ENCODE results near the gene NUP50. TPM values are rescaled to one million over a fixed set of nuclear protein-coding genes. Genes with fewer than 3 reads are reported as not detected.

The NUP50 gene
- total RNA-seq, result 100 to 1,000 TPM; 155 to 164 (median 163) TPM

DNA sequence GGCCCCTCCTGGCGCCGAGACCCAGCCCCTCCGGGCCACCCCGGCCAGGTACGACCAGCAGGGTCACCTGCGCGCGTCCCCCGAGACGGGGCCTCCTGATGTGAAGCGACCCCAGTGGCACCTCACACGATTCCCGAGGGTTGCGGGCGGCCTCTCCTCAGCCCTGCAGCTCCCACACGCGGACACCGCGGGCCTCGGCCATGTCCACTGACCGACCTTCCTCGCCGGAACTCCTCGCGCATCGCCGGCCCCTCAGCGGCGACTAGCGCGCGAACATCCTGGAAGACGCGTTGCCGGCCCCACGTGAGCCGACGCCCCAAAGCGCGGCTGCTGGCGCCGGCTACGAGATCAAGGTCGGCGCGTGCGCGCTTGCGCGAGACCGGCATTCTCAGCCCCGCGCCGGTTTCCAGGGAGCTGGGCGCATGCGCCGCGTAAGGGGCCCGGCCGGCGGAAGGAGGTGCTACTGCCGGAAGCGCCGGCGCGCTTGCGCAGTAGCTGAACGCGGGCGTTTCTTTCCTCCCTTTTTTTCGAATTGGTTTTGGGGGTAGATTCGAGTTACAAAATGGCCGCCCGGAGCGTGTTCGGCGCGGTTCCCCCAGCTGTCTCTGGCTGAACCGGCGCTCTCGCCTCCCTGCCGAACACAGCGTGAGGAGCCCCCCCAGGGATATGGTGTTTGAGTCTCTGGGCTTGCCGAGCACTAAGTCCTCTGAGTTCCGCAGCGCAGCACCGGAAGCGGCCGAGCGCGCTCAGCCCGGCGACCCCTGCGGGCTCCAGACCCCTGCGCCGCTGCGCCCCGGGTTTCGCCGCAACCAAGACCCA is at the start of gene NUP50:
NUP50 (plus strand) TSS at position 475 of the 819 bp plus-strand sequence. CDS start 4,253 bp downstream, outside the sequence.
- H3K36me3 Mint-ChIP-seq (ENCODE audit: insufficient read depth), result peaks cover 11% of the 10 kb centered on the region
- H3K27me3 Mint-ChIP-seq (ENCODE audit: low read depth), result no peaks in the 10 kb centered on the region
- H3K4me1 Mint-ChIP-seq (ENCODE audit: low read depth), result peaks cover 55% of the 10 kb centered on the region
- peak within 1 kb of the TSS; percentile 96 for H3K4me3 Mint-ChIP-seq
- DNase-seq, result peak; percentile 95
- no peaks in the 10 kb centered on the region for H3K9me3 Mint-ChIP-seq
- peak; percentile 85 to 88 for ATAC-seq

DNA sequence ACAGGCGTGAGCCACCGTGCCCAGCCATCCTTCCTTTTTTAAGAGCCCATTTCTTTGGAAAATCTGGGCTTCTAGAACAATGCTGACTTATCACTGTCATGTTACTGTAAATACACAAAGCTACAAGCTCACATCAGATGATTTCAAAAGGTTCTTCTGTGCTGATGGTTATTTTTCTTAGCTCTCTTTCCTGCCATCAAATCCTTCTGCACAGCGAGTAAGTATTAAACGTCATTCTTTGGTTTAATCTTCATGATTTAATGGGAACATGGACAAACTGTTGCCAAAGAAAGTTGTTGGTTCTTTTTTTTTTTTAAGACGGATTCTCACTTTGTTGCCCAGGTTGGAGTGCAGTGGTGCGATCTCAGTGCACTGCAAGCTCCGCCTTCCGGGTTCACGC is 43.3 kb upstream of the NUP50 start:
- no peak overlapping the region for H3K4me3 Mint-ChIP-seq
- no peaks in the 10 kb centered on the region for H3K36me3 Mint-ChIP-seq (ENCODE audit: insufficient read depth)
- ATAC-seq (no peak), DNase-seq (no peak)
- H3K9me3 Mint-ChIP-seq, result no peaks in the 10 kb centered on the region
- H3K4me1 Mint-ChIP-seq (ENCODE audit: low read depth), result no peaks in the 10 kb centered on the region
- peaks cover 9% of the 10 kb centered on the region for H3K27me3 Mint-ChIP-seq (ENCODE audit: low read depth)

DNA sequence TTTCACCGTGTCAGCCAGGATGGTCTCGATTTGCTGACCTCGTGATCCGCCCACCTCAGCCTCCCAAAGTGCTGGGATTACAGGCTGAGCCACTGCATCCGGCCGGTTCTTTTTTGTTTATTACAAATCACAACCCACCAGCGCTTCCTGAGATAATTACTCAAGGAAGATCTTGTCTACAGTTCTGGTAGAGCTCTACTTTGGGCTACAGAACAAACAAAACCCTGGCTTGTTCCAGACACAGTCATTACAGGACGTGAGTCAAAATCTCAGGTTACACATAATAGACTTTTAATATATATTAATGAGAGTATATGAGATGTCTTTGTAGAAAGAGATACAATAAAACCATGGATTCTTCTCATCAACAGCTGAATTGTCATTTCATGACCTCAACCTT is 42.8 kb upstream of the NUP50 start:
- ATAC-seq (no peak), DNase-seq (no peak)
- no peaks in the 10 kb centered on the region for H3K4me1 Mint-ChIP-seq (ENCODE audit: low read depth)
- H3K9me3 Mint-ChIP-seq, result no peaks in the 10 kb centered on the region
- no peaks in the 10 kb centered on the region for H3K36me3 Mint-ChIP-seq (ENCODE audit: insufficient read depth)
- peaks cover 13% of the 10 kb centered on the region for H3K27me3 Mint-ChIP-seq (ENCODE audit: low read depth)
- no peak overlapping the region for H3K4me3 Mint-ChIP-seq

- H3K36me3 Mint-ChIP-seq (ENCODE audit: insufficient read depth), result no peaks in the 10 kb centered on the region
- no peak overlapping the region for H3K4me3 Mint-ChIP-seq
- no peak for ATAC-seq
- H3K9me3 Mint-ChIP-seq, result no peaks in the 10 kb centered on the region
- H3K27me3 Mint-ChIP-seq (ENCODE audit: low read depth), result peaks cover 14% of the 10 kb centered on the region
- DNase-seq, result no peak
- H3K4me1 Mint-ChIP-seq (ENCODE audit: low read depth), result peaks cover 3% of the 10 kb centered on the region
Observed at GRCh38 chr22:45124176-45124847, 39.4 kb upstream of the NUP50 start.

- Mint-ChIP-seq H3K9me3 (no peaks in the 10 kb centered on the region), H3K4me3 (no peak overlapping the region), H3K27me3 (ENCODE audit: low read depth) (peaks cover 14% of the 10 kb centered on the region), H3K4me1 (ENCODE audit: low read depth) (peaks cover 12% of the 10 kb centered on the region), H3K36me3 (ENCODE audit: insufficient read depth) (no peaks in the 10 kb centered on the region)
- DNase-seq (no peak), ATAC-seq (no peak)
Observed at GRCh38 chr22:45125188-45125587, 38.5 kb upstream of the NUP50 start.

- Mint-ChIP-seq H3K36me3 (ENCODE audit: insufficient read depth) (peaks cover 8% of the 10 kb centered on the region), H3K4me3 (no peak overlapping the region), H3K27me3 (ENCODE audit: low read depth) (peaks cover 14% of the 10 kb centered on the region), H3K9me3 (no peaks in the 10 kb centered on the region), H3K4me1 (ENCODE audit: low read depth) (peaks cover 21% of the 10 kb centered on the region)
- DNase-seq (no peak), ATAC-seq (no peak)
Observed at GRCh38 chr22:45127866-45128265, 35.9 kb upstream of the NUP50 start.

GRCh38 chr22:45129703-45130524 is 33.8 kb upstream of the NUP50 start:
- Mint-ChIP-seq H3K27me3 (ENCODE audit: low read depth) (peaks cover 8% of the 10 kb centered on the region), H3K4me3 (peak overlapping the region; percentile 25), H3K4me1 (ENCODE audit: low read depth) (peaks cover 21% of the 10 kb centered on the region), H3K9me3 (peaks cover 8% of the 10 kb centered on the region), H3K36me3 (ENCODE audit: insufficient read depth) (peaks cover 18% of the 10 kb centered on the region)
- peak; percentile 87 to 90 for ATAC-seq
- no peak for DNase-seq

GRCh38 chr22:45130891-45131290 is 32.8 kb upstream of the NUP50 start:
- Mint-ChIP-seq H3K9me3 (peaks cover 8% of the 10 kb centered on the region), H3K36me3 (ENCODE audit: insufficient read depth) (peaks cover 22% of the 10 kb centered on the region), H3K4me1 (ENCODE audit: low read depth) (peaks cover 21% of the 10 kb centered on the region), H3K27me3 (ENCODE audit: low read depth) (peaks cover 2% of the 10 kb centered on the region), H3K4me3 (no peak overlapping the region)
- no peak for ATAC-seq
- DNase-seq, result no peak

- ATAC-seq (no peak), DNase-seq (no peak)
- H3K4me3 Mint-ChIP-seq, result no peak overlapping the region
- H3K9me3 Mint-ChIP-seq, result peaks cover 8% of the 10 kb centered on the region
- H3K36me3 Mint-ChIP-seq (ENCODE audit: insufficient read depth), result peaks cover 22% of the 10 kb centered on the region
- no peaks in the 10 kb centered on the region for H3K27me3 Mint-ChIP-seq (ENCODE audit: low read depth)
- peaks cover 22% of the 10 kb centered on the region for H3K4me1 Mint-ChIP-seq (ENCODE audit: low read depth)
Observed at GRCh38 chr22:45131749-45132148, 32.0 kb upstream of the NUP50 start.

DNA sequence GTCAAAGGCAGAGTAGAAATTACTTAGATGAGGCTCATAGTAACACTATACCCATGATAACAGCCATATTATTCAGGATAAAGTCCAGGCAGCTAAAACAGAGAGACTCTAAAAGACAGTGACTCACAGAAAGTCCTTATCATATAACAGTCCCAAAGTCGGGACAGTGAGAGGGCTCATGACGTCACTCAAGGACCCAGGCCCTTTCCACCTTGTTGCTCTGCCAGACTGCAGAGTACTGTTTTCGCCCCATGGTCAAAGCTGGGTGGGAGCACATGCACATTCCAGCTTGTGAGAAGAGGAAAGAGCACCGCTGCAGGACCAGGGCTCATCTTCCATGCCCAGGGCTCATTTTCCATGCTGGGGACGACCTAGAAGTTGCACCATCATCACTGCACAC is 29.4 kb upstream of the NUP50 start:
- DNase-seq (no peak), ATAC-seq (no peak)
- peaks cover 8% of the 10 kb centered on the region for H3K9me3 Mint-ChIP-seq
- H3K27me3 Mint-ChIP-seq (ENCODE audit: low read depth), result no peaks in the 10 kb centered on the region
- H3K4me1 Mint-ChIP-seq (ENCODE audit: low read depth), result peaks cover 18% of the 10 kb centered on the region
- no peak overlapping the region for H3K4me3 Mint-ChIP-seq
- peaks cover 22% of the 10 kb centered on the region for H3K36me3 Mint-ChIP-seq (ENCODE audit: insufficient read depth)

GRCh38 chr22:45136594-45136993 is 27.1 kb upstream of the NUP50 start:
- no peak for ATAC-seq
- Mint-ChIP-seq H3K36me3 (ENCODE audit: insufficient read depth) (peaks cover 31% of the 10 kb centered on the region), H3K9me3 (peaks cover 8% of the 10 kb centered on the region), H3K27me3 (ENCODE audit: low read depth) (no peaks in the 10 kb centered on the region), H3K4me1 (ENCODE audit: low read depth) (peaks cover 1% of the 10 kb centered on the region), H3K4me3 (no peak overlapping the region)
- no peak for DNase-seq

GRCh38 chr22:45139693-45140092 is 24.0 kb upstream of the NUP50 start:
- ATAC-seq (no peak), DNase-seq (no peak)
- Mint-ChIP-seq H3K4me3 (no peak overlapping the region), H3K27me3 (ENCODE audit: low read depth) (no peaks in the 10 kb centered on the region), H3K36me3 (ENCODE audit: insufficient read depth) (peaks cover 21% of the 10 kb centered on the region), H3K4me1 (ENCODE audit: low read depth) (peaks cover 1% of the 10 kb centered on the region), H3K9me3 (peaks cover 4% of the 10 kb centered on the region)

GRCh38 chr22:45142376-45142775 is 21.3 kb upstream of the NUP50 start:
- Mint-ChIP-seq H3K36me3 (ENCODE audit: insufficient read depth) (peaks cover 15% of the 10 kb centered on the region), H3K27me3 (ENCODE audit: low read depth) (no peaks in the 10 kb centered on the region), H3K4me1 (ENCODE audit: low read depth) (no peaks in the 10 kb centered on the region), H3K4me3 (no peak overlapping the region), H3K9me3 (peaks cover 4% of the 10 kb centered on the region)
- ATAC-seq, result no peak
- DNase-seq, result no peak

GRCh38 chr22:45144916-45145315 is 18.8 kb upstream of the NUP50 start:
- H3K36me3 Mint-ChIP-seq (ENCODE audit: insufficient read depth), result peaks cover 11% of the 10 kb centered on the region
- H3K9me3 Mint-ChIP-seq, result peaks cover 4% of the 10 kb centered on the region
- H3K27me3 Mint-ChIP-seq (ENCODE audit: low read depth), result no peaks in the 10 kb centered on the region
- no peaks in the 10 kb centered on the region for H3K4me1 Mint-ChIP-seq (ENCODE audit: low read depth)
- H3K4me3 Mint-ChIP-seq, result no peak overlapping the region
- ATAC-seq, result no peak
- DNase-seq, result no peak

Measured in activated T-cell treated with anti-CD3 and anti-CD28 coated beads, Interleukin-2, amount 50 U/mL, for 4 hours (primary cell).